Cardiac septum (tissue), 1 donor: ENCODE data around the gene CRNN. TPM values are rescaled to one million over a fixed set of nuclear protein-coding genes. Genes with fewer than 3 reads are reported as not detected.

Experiments
- DNase-seq: peaks from one replicate; pipeline ENCODE4 v3.0.0-alpha.2; 2020; ENCODE audit warnings: low spot score
- intact Hi-C: fragments of 100-400 bp; cut with DNase I; formaldehyde crosslinking; loops from one replicate; pipeline ENCODE4 v1.14.0; 2022
- long read RNA-seq: library from polyadenylated mRNA; unstranded; transcript quantifications from one replicate; pipeline ENCODE4 v2.0.0, GENCODE V29; 2021
- total RNA-seq: library from RNA; stranded (reverse); fragmentation: NEBNext Ultra II Directional; extraction: Animal tissue kit (Norgen Biotek cat#: 25700); gene quantifications from one replicate; pipeline ENCODE4 v1.2.1, GENCODE V29; 2021
- donor health status: DM: no; HTN: no; CAD: no.

CRNN gene
- not detected for total RNA-seq
- long read RNA-seq = 0 reads

GRCh38 chr1:152413909-152414308, at the start of gene CRNN:
CRNN (minus strand) TSS chr1:152414263; CDS start chr1:152412233, 2,030 bp downstream.
- intact Hi-C loops = no loop called here
- DNase-seq = no peak

- intact Hi-C loops = no loop called here
- no peak for DNase-seq
Observed at GRCh38 chr1:152462636-152463035, 48.6 kb upstream of the CRNN start.

- intact Hi-C loops = no loop called here
- DNase-seq = no peak
Observed at GRCh38 chr1:152461544-152461943, 47.5 kb upstream of the CRNN start.

GRCh38 chr1:152460529-152460899, 46.5 kb upstream of the CRNN start:
- DNase-seq = no peak
- intact Hi-C loops = no loop called here

GRCh38 chr1:152459596-152460528, 45.8 kb upstream of the CRNN start:
- intact Hi-C loops = loop anchor here (2.0 kb wide), 2 partner anchors 271 to 407 kb away; no protein-coding TSS in a partner anchor
- DNase-seq = no peak

- intact Hi-C loops = loop anchor here (2.0 kb wide), 2 partner anchors 270 to 406 kb away; no protein-coding TSS in a partner anchor
- no peak for DNase-seq
Observed at GRCh38 chr1:152458384-152459185, 44.5 kb upstream of the CRNN start.

GRCh38 chr1:152457561-152457960, 43.5 kb upstream of the CRNN start:
- no peak for DNase-seq
- intact Hi-C loops = no loop called here

- intact Hi-C loops = no loop called here
- DNase-seq = no peak
Observed at GRCh38 chr1:152457071-152457470, 43.0 kb upstream of the CRNN start.

- intact Hi-C loops = no loop called here
- DNase-seq = no peak
Observed at GRCh38 chr1:152451254-152451653, 37.2 kb upstream of the CRNN start.

- intact Hi-C loops = no loop called here
- no peak for DNase-seq
Observed at GRCh38 chr1:152449661-152450060, 35.6 kb upstream of the CRNN start.

GRCh38 chr1:152448496-152448895, 34.4 kb upstream of the CRNN start:
- DNase-seq = no peak
- intact Hi-C loops = no loop called here

GRCh38 chr1:152448095-152448494, 34.0 kb upstream of the CRNN start:
- intact Hi-C loops = no loop called here
- no peak for DNase-seq

GRCh38 chr1:152447484-152447883, 33.4 kb upstream of the CRNN start:
- DNase-seq = no peak
- intact Hi-C loops = no loop called here

GRCh38 chr1:152444045-152444444, 30.0 kb upstream of the CRNN start:
- intact Hi-C loops = loop anchor here (5.0 kb wide), 3 partner anchors 97 to 392 kb away; no protein-coding TSS in a partner anchor

GRCh38 chr1:152442765-152443164, 28.7 kb upstream of the CRNN start:
- DNase-seq = no peak
- intact Hi-C loops = loop anchor here (5.0 kb wide), 3 partner anchors 95 to 390 kb away; no protein-coding TSS in a partner anchor

More at GRCh38 chr1:152444045-152444444, 30.0 kb upstream of the CRNN start:
- no peak for DNase-seq

- intact Hi-C loops = loop anchor here (5.0 kb wide), 3 partner anchors 95 to 390 kb away; no protein-coding TSS in a partner anchor
- no peak for DNase-seq
Observed at GRCh38 chr1:152442301-152442700, 28.2 kb upstream of the CRNN start.

GRCh38 chr1:152441756-152442155, 27.7 kb upstream of the CRNN start:
- intact Hi-C loops = loop anchor here (2.0 to 5.0 kb wide), 4 partner anchors 94 to 389 kb away; no protein-coding TSS in a partner anchor

GRCh38 chr1:152440635-152441471, 26.8 kb upstream of the CRNN start:
- intact Hi-C loops = loop anchor here (2.0 to 5.0 kb wide), 4 partner anchors 94 to 389 kb away; no protein-coding TSS in a partner anchor
- DNase-seq = no peak

More at GRCh38 chr1:152441756-152442155, 27.7 kb upstream of the CRNN start:
- no peak for DNase-seq
